ENCODE data around the gene SNRPA1. TPM values are rescaled to one million over a fixed set of nuclear protein-coding genes. Genes with fewer than 3 reads are reported as not detected.
"Not testable (repeated sequence)": the region's sequence is repeated elsewhere in the genome, so short reads cannot be mapped to it uniquely, and the experiment has no call there.

Gene SNRPA1
- total and polyA plus RNA-seq, 2 experiments from 2014 or later = 36.6 to 131 TPM

DNA sequence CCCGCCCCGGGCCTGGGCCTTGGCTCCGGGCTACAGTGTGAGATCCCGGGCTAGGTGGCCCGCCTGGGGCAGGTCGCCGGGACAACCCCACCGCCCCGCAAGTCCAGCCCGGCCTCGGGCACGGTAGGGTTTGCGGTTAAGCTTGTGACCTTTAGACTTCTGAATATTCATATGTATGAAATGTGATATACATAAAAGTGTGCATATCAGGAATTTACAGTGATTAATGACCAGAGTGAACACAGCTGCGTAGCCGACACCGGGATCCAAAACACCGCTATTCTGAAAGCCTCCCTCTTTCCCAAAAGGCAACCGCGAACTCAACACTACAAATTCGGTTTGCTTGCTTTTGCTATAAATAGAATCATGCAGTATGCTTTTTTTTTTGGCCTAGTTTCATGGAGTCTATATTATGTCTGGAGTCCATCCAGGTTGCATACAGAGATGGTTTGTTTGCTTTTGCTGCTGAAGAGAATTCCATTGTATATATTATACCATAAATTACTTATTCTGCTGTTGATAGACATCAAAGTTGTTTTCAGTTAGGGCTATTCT lies 636 bp upstream of the SNRPA1 start:
- Histone ChIP-seq H3K36me3 (peaks cover 6% of the 10 kb centered on the region), H3K4me1 (ENCODE audit: low read depth) (peaks cover 15% of the 10 kb centered on the region), H3K27ac (peak overlapping the region; percentile 80), H3K4me3 (peak overlapping the region; percentile 64), H3K27me3 (no peaks in the 10 kb centered on the region), H3K9me3 (ENCODE audit: low read depth) (no peaks in the 10 kb centered on the region)
- peak in 1 of 2 donors; percentile 16 for DNase-seq (ENCODE audit: low read depth in 1 of 2, low spot score in 1 of 2)
- TF ChIP-seq, protein P1, sequence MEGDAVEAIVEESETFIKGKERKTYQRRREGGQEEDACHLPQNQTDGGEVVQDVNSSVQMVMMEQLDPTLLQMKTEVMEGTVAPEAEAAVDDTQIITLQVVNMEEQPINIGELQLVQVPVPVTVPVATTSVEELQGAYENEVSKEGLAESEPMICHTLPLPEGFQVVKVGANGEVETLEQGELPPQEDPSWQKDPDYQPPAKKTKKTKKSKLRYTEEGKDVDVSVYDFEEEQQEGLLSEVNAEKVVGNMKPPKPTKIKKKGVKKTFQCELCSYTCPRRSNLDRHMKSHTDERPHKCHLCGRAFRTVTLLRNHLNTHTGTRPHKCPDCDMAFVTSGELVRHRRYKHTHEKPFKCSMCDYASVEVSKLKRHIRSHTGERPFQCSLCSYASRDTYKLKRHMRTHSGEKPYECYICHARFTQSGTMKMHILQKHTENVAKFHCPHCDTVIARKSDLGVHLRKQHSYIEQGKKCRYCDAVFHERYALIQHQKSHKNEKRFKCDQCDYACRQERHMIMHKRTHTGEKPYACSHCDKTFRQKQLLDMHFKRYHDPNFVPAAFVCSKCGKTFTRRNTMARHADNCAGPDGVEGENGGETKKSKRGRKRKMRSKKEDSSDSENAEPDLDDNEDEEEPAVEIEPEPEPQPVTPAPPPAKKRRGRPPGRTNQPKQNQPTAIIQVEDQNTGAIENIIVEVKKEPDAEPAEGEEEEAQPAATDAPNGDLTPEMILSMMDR (IDR thresholded peaks at IDR 0.05; ENCODE audit: low read depth, low read length) = no peak

DNA sequence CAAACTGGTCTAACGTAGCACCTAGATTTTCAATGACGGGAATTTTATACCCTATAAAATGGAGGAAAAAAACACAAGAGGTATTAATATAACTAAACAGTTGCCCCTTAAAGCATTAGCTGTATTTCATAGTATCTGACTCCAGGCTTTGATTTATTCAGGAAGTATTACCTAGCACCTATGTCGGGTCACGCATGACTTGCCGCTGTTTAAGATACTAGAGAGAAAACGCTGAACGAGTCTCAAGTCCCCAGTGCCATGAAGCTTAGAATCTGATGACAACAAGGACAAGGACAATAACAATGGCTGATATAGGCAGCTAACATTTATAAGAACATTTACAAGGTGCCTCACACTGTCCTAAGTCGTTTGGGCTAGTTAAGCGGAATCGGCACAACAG lies 1.9 kb downstream of the SNRPA1 start:
- Histone ChIP-seq H3K27ac (peak overlapping the region; percentile 90), H3K9me3 (ENCODE audit: low read depth) (no peaks in the 10 kb centered on the region), H3K36me3 (peaks cover 6% of the 10 kb centered on the region), H3K4me1 (ENCODE audit: low read depth) (peaks cover 15% of the 10 kb centered on the region), H3K4me3 (peak overlapping the region; percentile 64), H3K27me3 (no peaks in the 10 kb centered on the region)
- DNase-seq (ENCODE audit: low read depth in 1 of 2, low spot score in 1 of 2) = no peak
- TF ChIP-seq, protein P1 (IDR thresholded peaks at IDR 0.05; ENCODE audit: low read depth, low read length) = no peak

DNA sequence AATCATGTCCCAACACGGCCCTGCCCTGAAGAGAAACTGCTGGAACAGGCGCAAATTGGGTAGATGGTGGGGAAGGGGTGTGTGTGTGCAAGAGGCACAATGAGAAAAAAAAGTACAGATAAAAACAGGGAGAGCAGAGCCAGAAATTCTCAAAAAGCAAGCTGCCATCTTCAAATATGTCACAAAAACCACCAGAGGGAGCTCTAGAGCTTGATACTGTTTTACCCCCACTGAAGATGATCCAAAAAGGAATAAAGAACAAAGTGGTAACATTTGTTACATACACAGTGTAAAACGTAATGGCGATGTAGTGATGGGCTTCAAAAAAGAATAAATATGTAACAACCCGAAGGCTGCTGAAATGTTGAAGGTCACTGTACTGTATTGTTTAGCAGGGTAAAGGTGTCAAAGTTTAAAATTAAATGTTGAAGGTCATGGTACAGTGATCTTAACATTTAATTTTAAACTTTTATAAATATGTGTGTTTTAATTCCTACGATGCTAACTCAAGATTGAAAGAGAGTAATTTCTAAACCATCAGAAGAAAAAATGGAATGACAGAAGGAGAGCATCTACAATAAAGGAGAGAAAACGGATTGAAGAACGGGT lies 6.0 kb downstream of the SNRPA1 start:
- H3K27ac ChIP-seq = no peak overlapping the region
- TF ChIP-seq, protein P1 (IDR thresholded peaks at IDR 0.05; ENCODE audit: low read depth, low read length) = peak; percentile 66
- peaks cover 10% of the 10 kb centered on the region for H3K4me1 ChIP-seq (ENCODE audit: low read depth)
- DNase-seq (ENCODE audit: low read depth in 1 of 2, low spot score in 1 of 2) = peak; percentile 69 to 70
- H3K27me3 ChIP-seq = no peaks in the 10 kb centered on the region
- H3K4me3 ChIP-seq = no peak overlapping the region
- H3K9me3 ChIP-seq (ENCODE audit: low read depth) = no peaks in the 10 kb centered on the region
- peaks cover 43% of the 10 kb centered on the region for H3K36me3 ChIP-seq

DNA sequence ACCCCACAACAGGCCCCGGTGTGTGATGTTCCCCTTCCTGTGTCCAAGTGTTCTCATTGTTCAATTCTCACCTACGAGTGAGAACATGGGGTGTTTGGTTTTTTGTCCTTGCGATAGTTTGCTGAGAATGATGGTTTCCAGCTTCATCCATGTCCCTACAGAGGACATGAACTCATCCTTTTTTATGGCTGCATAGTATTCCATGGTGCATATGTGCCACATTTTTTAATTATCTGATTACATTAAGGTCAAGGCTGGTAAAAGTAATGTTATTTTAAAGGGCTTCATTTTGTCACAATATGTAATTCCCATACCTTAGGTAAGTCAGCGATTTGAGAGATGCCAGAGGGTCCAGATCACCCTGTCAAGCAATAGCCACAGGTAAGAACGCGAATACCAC lies 7.7 kb downstream of the SNRPA1 start:
- DNase-seq (ENCODE audit: low read depth in 1 of 2, low spot score in 1 of 2); H3K9me3 ChIP-seq (ENCODE audit: low read depth); H3K27ac ChIP-seq; H3K4me3 ChIP-seq; H3K4me1 ChIP-seq (ENCODE audit: low read depth); H3K27me3 ChIP-seq: not testable (repeated sequence)
- peaks cover 55% of the 10 kb centered on the region for H3K36me3 ChIP-seq

DNA sequence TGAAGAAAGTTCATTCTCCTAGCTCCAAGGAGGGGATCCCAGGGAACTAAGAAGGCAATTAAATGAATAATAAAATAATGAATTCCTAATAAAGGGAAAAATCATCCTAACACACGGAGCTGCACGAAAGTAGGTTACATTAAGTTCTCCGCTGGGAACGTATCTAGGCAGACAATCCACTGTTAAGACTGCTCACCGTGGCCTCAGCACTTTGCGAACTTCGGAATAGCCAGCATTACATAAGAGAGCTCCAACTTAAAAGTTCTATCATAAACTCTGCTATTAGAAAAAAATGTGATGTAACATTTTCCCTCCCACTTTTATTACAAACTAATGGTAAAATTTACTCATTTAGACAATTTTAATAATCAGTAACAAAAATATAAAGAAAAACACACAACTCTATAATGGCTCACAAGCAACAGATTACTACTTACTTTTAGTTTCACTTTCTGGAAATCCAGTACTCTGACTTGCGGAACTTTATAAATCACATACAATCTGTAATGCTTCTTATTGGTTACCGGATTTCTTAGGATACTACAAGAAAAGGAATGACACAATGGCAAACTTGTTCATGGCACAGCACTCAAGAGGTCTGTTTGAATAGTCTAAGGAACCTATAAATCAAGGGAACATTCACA lies 8.5 kb downstream of the SNRPA1 start:
- TF ChIP-seq, protein P1 (IDR thresholded peaks at IDR 0.05; ENCODE audit: low read depth, low read length) = no peak
- H3K9me3 ChIP-seq (ENCODE audit: low read depth) = no peaks in the 10 kb centered on the region

DNA sequence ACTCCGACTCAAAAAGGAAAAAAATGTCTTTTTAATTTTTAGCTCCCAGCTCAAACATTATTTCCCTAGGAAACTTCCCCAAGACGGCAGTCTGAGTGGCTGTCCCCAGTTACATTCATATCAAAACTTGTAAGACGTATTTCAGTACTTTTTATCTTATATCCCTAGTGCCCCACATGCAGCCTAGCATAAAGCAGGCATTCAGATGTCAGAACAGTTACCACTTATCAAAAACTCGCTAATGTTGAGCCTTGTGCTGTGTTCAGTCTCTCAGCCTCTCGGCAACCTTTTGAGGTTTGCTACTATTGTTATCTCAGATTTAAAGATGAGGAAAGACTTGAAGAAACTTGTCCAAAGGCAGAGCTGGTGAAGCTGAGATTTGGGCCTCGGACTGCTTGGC lies 11.1 kb downstream of the SNRPA1 start:
- Histone ChIP-seq H3K9me3 (ENCODE audit: low read depth) (no peaks in the 10 kb centered on the region), H3K4me3 (no peak overlapping the region), H3K27me3 (no peaks in the 10 kb centered on the region), H3K36me3 (peaks cover 56% of the 10 kb centered on the region), H3K27ac (no peak overlapping the region), H3K4me1 (ENCODE audit: low read depth) (no peaks in the 10 kb centered on the region)
- no peak for DNase-seq (ENCODE audit: low read depth in 1 of 2, low spot score in 1 of 2)
- TF ChIP-seq, protein P1 (IDR thresholded peaks at IDR 0.05; ENCODE audit: low read depth, low read length) = no peak

More for the DNA sequence above, 8.5 kb downstream of the SNRPA1 start:
- no peak for DNase-seq (ENCODE audit: low read depth in 1 of 2, low spot score in 1 of 2)
- no peak overlapping the region for H3K27ac ChIP-seq
- peaks cover 62% of the 10 kb centered on the region for H3K36me3 ChIP-seq
- H3K27me3 ChIP-seq = no peaks in the 10 kb centered on the region
- no peaks in the 10 kb centered on the region for H3K4me1 ChIP-seq (ENCODE audit: low read depth)
- no peak overlapping the region for H3K4me3 ChIP-seq
